H1 (cell line): ENCODE data around the gene RFX3. TPM values are rescaled to one million over a fixed set of nuclear protein-coding genes. Genes with fewer than 3 reads are reported as not detected.

Experiments
- SP2 ChIP-seq: IDR thresholded peaks from 2 replicates; pipeline ENCODE4 v1.6.1; 2012; ENCODE audit warnings: mild to moderate bottlenecking, low read length, inconsistent platforms
- polyA plus RNA-seq, 7 experiments: library from polyadenylated mRNA; depleted of rRNA in 3 of 7; stranded (reverse) in 5 of 7; unstranded in 2 of 7; fragments of >200 nt in 5 of 7; fragments of 200-250 nt in 2 of 7; gene quantifications; 1 replicate in 5 of 7; 2 replicates in 1 of 7; 4 replicates in 1 of 7; pipeline versions ENCODE4 v1.2.1 to v1.2.3, GENCODE V29; 2011 to 2013; ENCODE audit warnings: missing spikeins in 2 of 7, mixed read lengths in 2 of 7
- total RNA-seq: library from RNA; stranded (reverse); fragmentation: NEBNext Ultra II Directional; extraction: Animal tissue kit (Norgen Biotek cat#: 25700); gene quantifications from 2 replicates; pipeline ENCODE4 v1.2.1, GENCODE V29; 2021

RFX3 gene
- total and polyA plus RNA-seq, 2 of the 8 experiments (the other 6 are each of a cell fraction or from before 2014, with no cell fraction given) = 4.9 to 22.6 TPM

DNA sequence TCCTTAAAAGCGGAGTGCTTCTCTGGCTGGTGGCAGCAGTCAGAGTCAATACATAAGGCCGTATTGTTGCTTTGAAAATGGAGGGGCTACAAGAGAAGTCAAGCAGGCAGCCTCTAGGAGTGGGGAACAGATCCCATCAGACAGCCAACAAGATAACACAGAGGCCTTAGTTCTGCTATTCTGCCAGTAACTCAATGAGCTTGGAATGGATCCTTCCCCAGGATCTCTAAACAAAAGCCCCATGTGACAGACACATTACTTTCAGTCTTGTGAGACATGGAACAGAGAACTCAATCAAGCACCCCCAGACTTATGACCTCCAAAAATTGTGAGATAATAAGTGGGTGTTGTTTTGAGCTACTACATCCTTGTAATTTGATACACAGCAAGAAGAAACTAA lies 158.6 kb downstream of the RFX3 start (continued):
- TF ChIP-seq SP2 = no peak
